ENCODE measurements around the gene SLC66A1. TPM values are rescaled to one million over a fixed set of nuclear protein-coding genes. Genes with fewer than 3 reads are reported as not detected.
A peak's percentile ranks its signal among the peaks of the same experiment; 100 is the strongest.

The SLC66A1 gene
- total RNA-seq, 1 experiment from 2014 or later: 33.4 TPM

GRCh38 chr1:19311503-19311930 lies 609 bp upstream of the SLC66A1 start:
- peaks cover 5% of the 10 kb centered on the region; the same call in 1 of the 2 replicates for H3K4me1 ChIP-seq
- no peaks in the 10 kb centered on the region for H3K9me3 ChIP-seq (replicated peaks)
- H3K27me3 ChIP-seq: no peaks in the 10 kb centered on the region
- H3K4me3 ChIP-seq: peak overlapping the region; percentile 92
- H3K27ac ChIP-seq: peak overlapping the region; percentile 51; the same call in 1 of the 2 replicates
- DNase-seq: no peak
- H3K36me3 ChIP-seq: peaks cover 14% of the 10 kb centered on the region

DNA sequence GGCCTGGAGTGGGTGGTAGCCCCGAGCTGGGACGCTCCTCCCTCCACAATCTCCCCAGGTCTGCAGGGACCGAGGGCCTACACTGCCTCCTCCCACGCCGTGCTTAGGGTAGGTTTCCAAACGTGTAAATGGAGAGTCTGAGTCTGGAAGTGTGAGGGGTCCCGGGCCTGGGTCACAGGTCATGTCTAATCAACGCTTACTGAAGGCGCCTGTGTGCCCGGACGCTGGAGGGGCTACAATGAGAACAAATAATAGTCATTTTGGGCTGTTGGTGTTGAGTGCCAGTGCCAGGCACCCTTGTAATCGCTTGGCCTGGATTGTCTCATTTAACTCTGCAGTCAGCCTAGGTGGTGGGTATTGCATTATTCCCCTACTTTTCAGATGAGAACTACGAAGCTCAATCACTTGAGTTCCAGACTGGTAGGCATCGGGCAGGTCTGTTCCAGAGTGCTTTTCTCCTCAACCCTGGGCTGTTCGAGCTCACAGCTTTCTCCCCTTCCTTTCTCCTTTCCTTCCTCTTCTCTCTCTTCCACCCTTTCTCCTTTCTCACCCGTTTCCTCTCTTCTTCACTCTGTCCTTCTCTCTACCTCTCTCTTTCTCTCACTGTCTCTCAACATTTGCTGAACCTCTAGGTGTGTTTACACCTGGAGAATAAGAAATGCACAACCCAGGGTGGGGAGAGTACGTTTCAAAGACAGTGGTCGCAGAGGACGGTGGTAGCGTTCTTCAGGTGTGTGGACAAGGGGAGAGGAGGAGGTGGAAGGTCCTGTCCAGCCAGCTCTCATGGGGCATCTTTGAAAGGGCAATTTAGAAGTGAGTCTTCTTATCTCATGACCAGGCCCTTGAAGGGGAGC lies 883 bp downstream of the SLC66A1 start:
- H3K4me1 ChIP-seq: peaks cover 5% of the 10 kb centered on the region; the same call in 1 of the 2 replicates
- H3K9me3 ChIP-seq (replicated peaks): no peaks in the 10 kb centered on the region
- peaks cover 11% of the 10 kb centered on the region for H3K36me3 ChIP-seq

GRCh38 chr1:19313636-19313959 lies 1.5 kb downstream of the SLC66A1 start:
- Histone ChIP-seq H3K36me3 (peaks cover 13% of the 10 kb centered on the region), H3K27ac (no peak overlapping the region), H3K27me3 (no peaks in the 10 kb centered on the region), H3K4me3 (no peak overlapping the region), H3K9me3 (replicated peaks) (no peaks in the 10 kb centered on the region), H3K4me1 (peaks cover 5% of the 10 kb centered on the region; the same call in 1 of the 2 replicates)
- DNase-seq: no peak

More for the DNA sequence above, 883 bp downstream of the SLC66A1 start:
- DNase-seq: no peak
- Histone ChIP-seq H3K4me3 (peak overlapping the region; percentile 92), H3K27ac (peak overlapping the region; percentile 98), H3K27me3 (no peaks in the 10 kb centered on the region)

GRCh38 chr1:19313961-19314882 lies 2.1 kb downstream of the SLC66A1 start:
- Histone ChIP-seq H3K27ac (no peak overlapping the region), H3K27me3 (no peaks in the 10 kb centered on the region), H3K36me3 (peaks cover 12% of the 10 kb centered on the region), H3K9me3 (replicated peaks) (no peaks in the 10 kb centered on the region), H3K4me1 (peaks cover 5% of the 10 kb centered on the region; the same call in 1 of the 2 replicates), H3K4me3 (no peak overlapping the region)
- no peak for DNase-seq

DNA sequence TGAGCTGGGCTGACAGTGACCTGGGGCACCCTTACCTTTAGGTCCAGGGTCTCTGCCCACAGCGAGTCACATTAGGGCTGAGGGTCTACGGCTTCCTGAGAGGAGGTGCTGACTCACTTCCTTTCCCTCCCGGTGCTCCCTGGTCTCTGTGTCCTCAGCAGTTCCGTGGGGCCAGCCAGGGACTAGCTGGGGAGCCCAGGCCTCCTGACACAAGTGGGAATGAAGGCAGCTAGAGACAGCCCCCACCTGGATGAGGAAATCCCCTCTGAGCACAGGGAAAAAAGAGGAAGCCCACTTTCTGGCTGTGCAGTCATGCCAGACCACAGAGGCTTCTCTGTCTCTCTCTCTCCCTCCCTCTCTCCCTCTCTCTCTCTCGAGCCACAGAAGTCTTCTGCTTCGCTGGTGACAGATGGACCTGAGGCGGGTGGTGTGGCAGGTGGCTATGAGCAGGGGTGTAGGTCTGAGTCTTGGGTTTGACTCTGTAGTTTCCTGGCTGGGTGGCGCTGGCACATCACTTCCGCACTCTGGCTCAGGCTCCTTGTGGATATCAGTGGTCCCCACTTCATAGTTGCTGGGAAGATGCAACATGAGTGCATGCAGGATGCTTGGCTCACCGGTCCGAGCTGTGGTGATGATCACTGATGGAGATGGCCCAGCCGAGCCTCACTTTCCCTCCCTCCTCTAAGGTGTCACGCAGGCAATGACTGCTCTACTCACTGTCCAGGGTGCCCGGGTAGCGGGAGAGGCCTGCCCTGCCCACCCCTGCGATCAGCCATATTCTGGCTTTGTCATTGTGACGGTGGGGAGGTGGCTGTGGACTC lies 3.5 kb downstream of the SLC66A1 start:
- Histone ChIP-seq H3K36me3 (peaks cover 15% of the 10 kb centered on the region), H3K27ac (no peak overlapping the region), H3K4me1 (peaks cover 5% of the 10 kb centered on the region; the same call in 1 of the 2 replicates), H3K27me3 (no peaks in the 10 kb centered on the region), H3K4me3 (no peak overlapping the region), H3K9me3 (replicated peaks) (no peaks in the 10 kb centered on the region)
- DNase-seq: no peak

GRCh38 chr1:19317126-19317910 lies 5.2 kb downstream of the SLC66A1 start:
- H3K36me3 ChIP-seq: peaks cover 17% of the 10 kb centered on the region
- no peak overlapping the region for H3K27ac ChIP-seq
- H3K9me3 ChIP-seq (replicated peaks): no peaks in the 10 kb centered on the region
- H3K27me3 ChIP-seq: no peaks in the 10 kb centered on the region
- no peak overlapping the region for H3K4me3 ChIP-seq
- no peak for DNase-seq
- H3K4me1 ChIP-seq: peaks cover 5% of the 10 kb centered on the region; the same call in 1 of the 2 replicates

DNA sequence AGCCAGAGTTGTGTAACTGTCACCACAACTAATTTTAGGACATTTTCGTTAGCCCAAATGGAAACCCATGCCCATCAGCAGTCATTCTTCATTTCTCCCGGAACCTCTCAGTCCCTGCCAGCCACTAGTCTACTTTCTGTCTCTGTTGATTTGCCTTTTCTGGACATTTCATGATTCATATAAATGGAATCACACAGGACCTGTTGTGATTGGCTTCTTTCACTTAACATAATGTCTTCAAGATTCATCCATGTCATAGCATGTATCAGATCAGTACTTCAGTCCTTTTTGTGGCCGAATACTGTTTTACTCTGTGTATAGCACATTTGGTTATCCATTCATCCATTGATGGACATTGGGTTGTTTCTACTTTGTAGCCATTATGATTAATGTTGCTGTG lies 7.1 kb downstream of the SLC66A1 start:
- H3K36me3 ChIP-seq: peaks cover 19% of the 10 kb centered on the region
- H3K4me1 ChIP-seq: peaks cover 3% of the 10 kb centered on the region; the same call in 1 of the 2 replicates
- no peak for DNase-seq
- H3K9me3 ChIP-seq (replicated peaks): no peaks in the 10 kb centered on the region
- H3K4me3 ChIP-seq: no peak overlapping the region
- no peak overlapping the region for H3K27ac ChIP-seq
- H3K27me3 ChIP-seq: no peaks in the 10 kb centered on the region

DNA sequence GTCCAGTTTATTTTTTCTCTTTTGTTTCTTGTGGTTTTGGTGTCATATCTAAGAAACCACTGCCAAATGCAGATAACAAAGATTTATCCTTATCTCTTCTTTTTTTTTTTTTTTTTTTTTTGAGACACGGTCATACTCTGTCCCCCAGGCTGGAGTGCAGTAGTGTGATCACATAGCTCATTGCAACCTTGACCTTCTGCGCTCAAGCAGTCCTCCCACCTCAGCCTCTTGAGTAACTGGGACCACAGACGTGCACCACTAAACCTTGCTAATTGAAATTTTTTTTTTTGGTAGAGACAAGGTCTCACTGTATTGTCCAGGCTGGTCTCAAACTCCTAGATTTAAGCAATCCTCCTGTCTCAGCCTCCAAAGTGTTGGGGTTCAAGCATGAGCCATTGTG lies 8.9 kb downstream of the SLC66A1 start:
- H3K36me3 ChIP-seq: peaks cover 34% of the 10 kb centered on the region
- H3K27me3 ChIP-seq: no peaks in the 10 kb centered on the region

DNA sequence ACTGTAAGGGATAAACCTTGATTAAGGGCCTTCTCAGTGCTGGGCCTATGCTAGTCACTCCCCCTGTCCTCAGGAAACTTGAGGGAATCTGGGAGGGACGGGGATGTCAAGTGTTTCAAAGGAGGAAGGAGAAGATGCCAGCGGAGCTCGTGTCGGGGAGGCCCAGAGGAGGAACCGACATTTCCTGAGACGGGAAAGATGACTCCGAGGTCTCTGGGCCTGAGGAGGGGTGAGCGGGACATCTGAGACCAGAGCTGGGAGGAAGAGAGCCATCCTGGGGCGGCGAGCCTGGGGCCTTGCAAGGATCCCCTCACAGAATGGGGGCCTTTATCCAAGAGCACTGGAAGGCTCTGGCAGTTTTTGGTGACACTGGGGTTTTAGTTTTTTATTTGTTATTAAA lies 10.4 kb downstream of the SLC66A1 start:
- H3K4me1 ChIP-seq: no peaks in the 10 kb centered on the region
- no peak for DNase-seq
- H3K36me3 ChIP-seq: peaks cover 35% of the 10 kb centered on the region
- H3K9me3 ChIP-seq (replicated peaks): no peaks in the 10 kb centered on the region
- no peak overlapping the region for H3K4me3 ChIP-seq
- no peaks in the 10 kb centered on the region for H3K27me3 ChIP-seq
- H3K27ac ChIP-seq: no peak overlapping the region

More for the DNA sequence above, 8.9 kb downstream of the SLC66A1 start:
- Histone ChIP-seq H3K4me3 (no peak overlapping the region), H3K9me3 (replicated peaks) (no peaks in the 10 kb centered on the region), H3K4me1 (no peaks in the 10 kb centered on the region), H3K27ac (no peak overlapping the region)
- no peak for DNase-seq

GRCh38 chr1:19323987-19324664 lies 12.0 kb downstream of the SLC66A1 start:
- DNase-seq: no peak
- Histone ChIP-seq H3K9me3 (replicated peaks) (no peaks in the 10 kb centered on the region), H3K4me3 (no peak overlapping the region), H3K36me3 (peaks cover 33% of the 10 kb centered on the region), H3K4me1 (no peaks in the 10 kb centered on the region), H3K27ac (no peak overlapping the region), H3K27me3 (no peaks in the 10 kb centered on the region)

- Histone ChIP-seq H3K4me1 (no peaks in the 10 kb centered on the region), H3K36me3 (peaks cover 30% of the 10 kb centered on the region), H3K27ac (no peak overlapping the region), H3K4me3 (no peak overlapping the region), H3K27me3 (no peaks in the 10 kb centered on the region), H3K9me3 (replicated peaks) (no peaks in the 10 kb centered on the region)
- no peak for DNase-seq
These were observed 12.5 kb downstream of the SLC66A1 start for GRCh38 chr1:19324665-19324990.

GRCh38 chr1:19325368-19325957 lies 13.3 kb downstream of the SLC66A1 start:
- no peak for DNase-seq
- Histone ChIP-seq H3K36me3 (peaks cover 32% of the 10 kb centered on the region), H3K4me1 (no peaks in the 10 kb centered on the region), H3K27ac (no peak overlapping the region), H3K9me3 (replicated peaks) (no peaks in the 10 kb centered on the region), H3K27me3 (no peaks in the 10 kb centered on the region), H3K4me3 (no peak overlapping the region)

Measured in SJCRH30 (cell line).